NOMO-1 treated with dmso at 0.1 percent for 144 hours (cell line): ENCODE results near the gene TUBGCP6.
"Not testable (repeated sequence)": the region's sequence is repeated elsewhere in the genome, so short reads cannot be mapped to it uniquely, and the experiment has no call there.

Experiments used
- DNase-seq: peaks from one replicate; lab custom pipeline; 2025; ENCODE audit not compliant: unreplicated experiment; lab: John Stamatoyannopoulos, UW

The TUBGCP6 gene

DNA sequence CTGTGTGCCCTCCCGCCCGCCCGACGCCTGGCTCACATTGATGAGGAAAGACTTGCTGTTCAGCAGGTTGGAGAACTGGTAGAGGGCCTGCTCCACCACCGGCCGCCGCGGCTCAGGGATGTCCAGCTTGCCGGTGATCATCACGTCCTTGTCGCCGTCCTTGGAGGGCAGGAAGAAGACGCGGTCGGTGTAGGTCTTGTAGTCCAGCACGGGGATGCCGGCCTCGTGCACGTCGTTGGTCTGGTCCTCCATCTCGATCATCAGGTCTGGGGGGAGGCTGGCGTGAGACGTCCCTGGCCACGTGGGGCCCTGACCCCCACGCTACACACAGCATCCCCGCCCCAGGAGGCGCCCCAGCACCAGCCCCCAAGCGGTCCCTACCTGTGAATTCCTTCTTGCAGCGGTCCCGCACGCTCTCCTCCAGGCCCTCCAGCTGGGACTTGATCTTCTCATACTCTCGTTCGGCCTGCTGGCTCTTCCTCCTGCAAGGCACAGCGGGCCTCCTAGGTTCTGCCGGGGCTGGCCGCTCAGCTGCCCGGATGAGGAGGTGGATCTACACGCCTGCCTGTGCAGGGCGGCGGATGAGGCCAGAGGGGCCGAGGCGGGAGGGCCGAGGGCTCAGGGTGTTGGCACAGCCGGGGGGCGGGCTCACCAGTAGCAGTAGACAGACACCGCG lies 36.0 kb upstream of the TUBGCP6 start:
- DNase-seq: no peak

DNA sequence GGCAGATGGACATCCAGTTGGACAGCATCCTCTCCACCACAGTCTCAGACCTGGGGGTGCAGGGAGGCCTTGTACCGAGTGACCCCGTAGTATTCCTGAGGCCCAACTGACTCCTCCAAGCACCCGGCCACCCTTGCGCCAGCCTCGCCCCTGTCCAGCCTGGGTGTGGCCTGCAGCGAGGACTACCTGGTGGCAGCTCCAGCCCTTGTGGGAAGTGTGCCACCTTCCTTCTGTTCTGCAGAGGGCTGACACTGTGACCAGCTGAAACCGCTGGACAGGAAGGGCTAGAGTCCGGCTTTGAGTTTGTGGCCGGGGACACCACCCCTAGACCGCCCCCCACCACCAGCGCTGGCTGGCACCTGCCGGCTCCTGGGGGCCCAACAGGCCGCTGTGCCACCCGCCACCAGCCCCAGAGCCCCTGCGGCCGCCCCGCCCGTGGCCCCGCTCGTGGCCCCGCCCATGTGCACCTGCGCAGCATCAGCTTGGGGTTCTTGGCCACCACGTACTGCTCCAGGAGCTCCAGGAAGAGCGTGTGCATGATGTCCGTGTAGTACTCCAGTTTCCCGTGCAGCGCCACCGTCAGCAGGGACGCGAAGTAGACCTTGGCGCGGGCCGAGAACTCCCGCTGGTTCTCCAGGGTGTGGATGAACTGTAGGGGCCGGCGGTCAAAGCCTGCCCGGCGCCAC lies 35.3 kb upstream of the TUBGCP6 start:
- DNase-seq: no peak

DNA sequence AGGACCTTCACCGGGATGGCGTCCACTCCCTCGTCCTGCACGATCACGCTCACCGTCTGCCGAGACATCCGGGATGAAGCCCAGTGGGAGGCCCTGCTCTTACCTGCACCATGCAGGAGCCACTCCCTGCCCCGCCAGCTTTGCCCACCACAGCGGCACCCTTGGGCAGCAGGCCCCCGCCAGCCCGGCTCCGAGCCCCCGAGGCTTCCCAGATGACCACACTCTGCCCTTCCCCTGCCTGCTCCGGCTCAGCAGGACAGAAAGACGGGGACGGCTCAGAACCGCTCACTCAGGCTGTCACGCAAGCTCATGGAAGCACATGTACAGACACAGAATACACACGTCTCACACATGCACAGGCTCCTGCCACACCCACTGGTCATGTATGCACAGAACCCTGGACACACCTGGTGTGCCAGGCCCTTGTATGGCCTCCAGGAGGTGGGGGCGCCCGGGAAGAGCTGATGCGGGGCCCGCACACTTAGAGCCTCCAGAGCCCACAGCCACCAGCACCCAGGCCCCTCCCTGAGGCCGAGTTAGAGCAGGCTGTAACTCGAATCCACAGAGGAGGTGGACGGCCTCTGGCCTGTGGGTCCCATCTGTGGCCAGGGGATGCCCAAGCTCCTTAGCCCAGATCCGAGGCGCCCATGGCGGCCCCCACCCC lies 34.3 kb upstream of the TUBGCP6 start:
- no peak for DNase-seq

DNA sequence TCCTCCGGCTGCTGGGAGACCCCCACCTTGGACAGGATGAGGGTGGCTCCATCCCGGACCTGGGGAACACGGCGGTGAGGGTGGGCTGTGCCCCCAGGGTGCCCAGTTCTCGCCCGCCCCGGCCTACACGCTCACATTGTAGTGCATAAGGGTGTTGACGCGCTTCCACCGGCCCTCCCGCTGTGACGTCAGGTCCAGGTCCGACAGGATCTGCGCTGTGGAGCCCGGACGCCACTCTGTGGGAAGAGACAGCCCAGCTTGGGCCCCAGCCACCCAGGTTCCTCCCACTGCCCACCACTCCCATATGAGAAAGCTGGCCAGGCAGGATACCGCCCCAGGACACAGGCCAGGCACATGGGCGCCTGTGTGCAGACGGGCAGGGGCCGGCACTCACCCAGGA lies 33.6 kb upstream of the TUBGCP6 start:
- no peak for DNase-seq

DNA sequence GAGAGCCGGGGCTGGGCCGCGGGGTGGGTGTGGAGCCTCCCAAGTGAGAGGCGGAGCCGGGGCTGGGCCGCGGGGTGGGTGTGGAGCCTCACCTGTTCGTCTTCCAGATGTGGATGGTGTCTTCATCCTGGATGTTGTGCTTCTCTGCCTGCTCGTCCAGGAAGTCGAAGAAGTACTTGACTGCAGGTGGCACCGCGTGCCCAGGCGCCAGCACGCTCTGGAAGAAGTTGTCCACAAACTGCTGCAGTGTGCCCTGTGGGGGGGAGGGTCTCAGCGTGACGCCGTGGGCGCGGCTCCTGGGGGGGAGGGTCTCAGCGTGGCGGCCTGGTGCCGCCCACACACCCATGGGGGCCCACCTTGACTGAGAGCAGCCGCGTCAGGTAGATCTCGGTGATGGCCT lies 32.9 kb upstream of the TUBGCP6 start:
- DNase-seq: no peak

DNA sequence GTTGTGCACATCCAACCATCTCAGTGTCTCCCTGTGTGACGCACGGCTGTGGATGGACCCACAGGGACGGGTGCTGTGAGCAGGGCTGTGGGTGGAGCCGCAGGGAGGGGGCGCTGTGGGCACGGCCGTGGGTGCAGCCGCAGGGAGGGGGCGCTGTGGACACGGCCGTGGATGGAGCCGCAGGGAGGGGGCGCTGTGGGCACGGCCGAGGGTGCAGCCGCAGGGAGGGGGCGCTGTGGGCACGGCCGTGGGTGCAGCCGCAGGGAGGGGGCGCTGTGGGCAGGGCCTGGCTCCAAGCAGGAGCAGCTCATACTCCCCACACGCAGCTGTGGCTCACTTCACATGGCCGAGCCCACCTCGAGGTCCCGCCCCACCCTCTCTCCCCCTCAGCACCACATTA lies 31.3 kb upstream of the TUBGCP6 start:
- no peak for DNase-seq

GRCh38 chr22:50275181-50276055 lies 30.6 kb upstream of the TUBGCP6 start:
- DNase-seq: no peak

DNA sequence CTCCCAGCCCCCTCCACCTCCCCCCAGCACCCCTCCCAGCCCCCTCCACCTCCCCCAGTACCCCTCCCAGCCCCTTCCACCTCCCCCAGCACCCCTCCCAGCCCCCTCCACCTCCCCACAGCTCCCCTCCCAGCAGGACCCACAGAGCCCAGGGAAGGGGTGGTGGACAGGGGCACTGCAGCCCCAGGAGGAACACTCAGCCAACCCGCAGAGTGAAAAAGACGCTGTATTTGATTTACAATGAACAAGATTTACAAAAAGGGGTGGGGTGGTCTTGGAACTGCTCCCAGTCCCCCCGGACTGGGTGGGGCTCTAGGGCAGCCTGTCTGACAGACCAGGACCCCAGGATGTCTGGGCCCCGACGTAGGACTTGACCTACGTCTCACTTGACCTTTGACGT lies 29.9 kb upstream of the TUBGCP6 start:
- no peak for DNase-seq

DNA sequence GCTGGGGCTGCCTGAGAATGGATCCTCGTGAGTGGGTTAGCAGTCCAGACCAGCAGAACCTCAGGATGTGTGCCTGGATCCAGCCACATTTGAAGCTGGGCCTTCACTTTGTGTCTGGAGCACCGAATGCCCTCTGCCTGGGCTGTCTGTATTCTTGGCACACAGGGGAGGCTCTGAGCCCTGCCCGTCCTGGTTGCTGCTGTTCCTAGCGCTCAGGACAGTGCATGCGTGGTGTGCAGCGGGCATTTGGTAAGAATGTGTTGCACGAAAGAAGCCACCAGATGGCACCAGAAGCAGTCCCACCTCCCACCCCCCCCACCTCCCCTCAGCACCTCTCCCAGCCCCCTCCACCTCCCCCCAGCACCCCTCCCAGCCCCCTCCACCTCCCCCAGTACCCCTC lies 29.5 kb upstream of the TUBGCP6 start:
- peak; percentile 25 for DNase-seq

- not testable (repeated sequence) for DNase-seq
Observed at GRCh38 chr22:50273781-50274180, 29.0 kb upstream of the TUBGCP6 start.

- not testable (repeated sequence) for DNase-seq
Observed at GRCh38 chr22:50273352-50273751, 28.5 kb upstream of the TUBGCP6 start.

DNA sequence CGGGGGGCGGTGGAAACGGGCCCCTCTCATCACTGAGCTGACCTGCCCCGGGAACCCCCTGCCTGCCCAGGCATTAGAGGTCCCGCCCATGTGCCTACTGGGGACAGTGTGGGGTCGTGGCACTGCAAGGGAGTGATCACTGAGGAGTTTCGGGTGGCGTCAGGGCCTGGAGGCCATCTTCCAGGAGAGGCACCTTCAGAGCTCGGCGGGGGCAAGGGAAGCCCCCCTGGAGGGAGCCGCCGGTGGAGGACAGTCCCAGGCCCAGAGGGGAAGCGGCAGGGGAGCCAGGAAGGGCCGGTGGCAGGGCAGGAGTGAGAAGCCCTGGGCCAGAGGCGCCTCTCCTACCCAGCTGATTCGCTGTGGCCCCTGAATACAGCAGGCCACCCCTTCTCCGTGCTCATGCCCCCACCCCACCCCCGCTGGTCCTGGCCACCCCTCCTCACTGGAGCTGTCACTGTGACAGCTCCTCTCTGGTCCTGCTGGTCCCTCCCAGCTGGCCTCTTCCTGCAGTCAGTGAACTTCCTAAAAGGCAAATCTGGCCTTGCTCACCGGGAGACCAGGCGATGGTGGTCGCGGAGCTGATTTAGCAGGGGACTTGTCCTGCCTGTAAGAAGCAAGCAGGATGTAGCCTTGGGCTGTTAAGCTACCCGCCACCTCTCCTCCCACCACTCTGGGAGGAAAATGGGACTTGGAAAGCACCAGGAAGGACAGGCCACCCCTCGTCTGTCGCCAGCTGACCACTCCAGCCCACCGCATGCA lies 27.4 kb upstream of the TUBGCP6 start:
- no peak for DNase-seq

- no peak for DNase-seq
Observed at GRCh38 chr22:50271519-50271970, 26.7 kb upstream of the TUBGCP6 start.

GRCh38 chr22:50270666-50271394 lies 26.0 kb upstream of the TUBGCP6 start:
- DNase-seq: peak; percentile 19

DNA sequence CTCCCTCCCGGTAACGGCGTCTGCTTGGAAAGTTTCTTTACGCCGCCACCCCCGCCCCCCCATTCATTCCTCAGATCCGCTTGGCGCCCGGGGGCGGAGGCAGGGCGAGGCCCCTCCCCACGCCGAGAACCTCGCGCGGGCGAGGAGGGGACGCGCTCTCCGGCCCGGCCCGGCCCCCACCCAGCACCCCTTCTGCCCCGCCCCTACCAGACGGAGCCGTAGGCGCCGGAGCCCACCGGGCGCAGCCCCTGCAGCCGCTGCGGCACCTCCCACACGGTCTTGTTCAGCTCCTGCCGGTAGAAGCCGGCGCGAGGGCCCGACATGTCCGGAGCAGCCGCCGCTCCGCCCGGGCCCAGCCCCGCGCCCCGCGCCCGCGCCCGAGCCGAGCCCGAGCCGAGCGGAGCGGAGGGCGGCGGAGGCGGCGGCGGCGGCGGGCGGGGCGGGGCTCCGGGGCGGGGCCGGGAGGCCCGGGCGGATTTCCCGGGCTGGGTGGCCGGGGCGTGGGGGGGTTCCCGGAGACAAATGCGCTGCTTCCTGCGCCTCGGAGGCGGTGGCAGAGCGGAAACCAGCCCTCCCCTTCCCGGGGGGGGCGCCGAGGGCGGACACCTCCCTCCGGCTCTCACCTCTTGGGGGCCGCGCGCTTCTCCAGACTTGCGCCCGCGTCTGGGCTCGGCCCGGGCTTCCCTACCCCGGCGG lies 25.3 kb upstream of the TUBGCP6 start, which contains the start of gene MAPK11:
Gene MAPK11, minus strand, starts transcription at position 411 of the 696 bp plus-strand sequence. Its CDS starts 88 bp downstream, at position 323.
- DNase-seq: no peak

DNA sequence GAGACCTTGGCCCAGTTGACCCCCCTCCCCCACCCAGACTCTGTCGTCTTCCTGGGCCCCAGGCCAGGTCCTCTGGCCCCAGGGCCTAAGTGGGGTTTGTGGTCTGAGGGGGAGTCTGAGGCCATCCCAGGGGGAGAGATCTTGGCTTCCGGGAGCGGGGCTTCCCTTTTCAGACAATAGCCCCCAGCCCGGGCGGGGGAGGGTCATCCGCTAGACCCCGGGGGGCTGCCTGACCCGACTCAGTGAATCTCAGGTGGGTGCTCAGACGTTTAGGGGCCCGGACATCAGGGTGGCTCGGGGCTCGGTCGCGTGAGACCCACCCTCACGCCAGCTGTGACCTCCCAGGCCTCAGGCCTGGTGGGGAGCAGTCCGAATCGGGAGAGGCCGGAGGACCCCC lies 24.7 kb upstream of the TUBGCP6 start:
- no peak for DNase-seq

- DNase-seq: no peak
Observed at GRCh38 chr22:50268655-50269113, 23.9 kb upstream of the TUBGCP6 start.

GRCh38 chr22:50267591-50268390 lies 23.0 kb upstream of the TUBGCP6 start:
- DNase-seq: no peak
